Activated naive CD8-positive, alpha-beta T cell treated with anti-CD3 and anti-CD28 coated beads, Interleukin-2, amount 10 ng/mL, durations not matched to agents 7 days and 5 days (primary cell): Measurements from ENCODE around the gene TFR2. TPM values are rescaled to one million over a fixed set of nuclear protein-coding genes. Genes with fewer than 3 reads are reported as not detected.

Experiments
- ATAC-seq: fragments of 150-1000 bp; cut with Tn5 transposase; one replicate; pipeline ENCODE4 v1.10.0; 2021; ENCODE audit warnings: low read depth, moderate library complexity
- POLR2A ChIA-PET: fragments of 350-600 bp; sonication (Branson Sonifier 250); formaldehyde crosslinking; loops from one replicate; lab custom pipeline; 2021; ENCODE audit warnings: antibody characterized with exemption; lab: Charles Lee
- DNase-seq: peaks from one replicate; pipeline ENCODE4 v3.0.0; 2021
- H3K27ac Mint-ChIP-seq: one replicate; pipeline ENCODE4 v1.8.0; 2022; ENCODE audit warnings: mild to moderate bottlenecking, mixed read lengths
- H3K27me3 Mint-ChIP-seq: one replicate; pipeline ENCODE4 v1.8.0; 2022; ENCODE audit warnings: mild to moderate bottlenecking, moderate library complexity, mixed read lengths
- H3K36me3 Mint-ChIP-seq: one replicate; pipeline ENCODE4 v1.8.0; 2021; ENCODE audit warnings: mild to moderate bottlenecking, mixed read lengths
- H3K4me1 Mint-ChIP-seq: one replicate; pipeline ENCODE4 v1.8.0; 2021; ENCODE audit warnings: mixed read lengths
- H3K4me3 Mint-ChIP-seq: one replicate; pipeline ENCODE4 v1.8.0; 2022; ENCODE audit warnings: mild to moderate bottlenecking, moderate library complexity, mixed read lengths
- H3K9me3 Mint-ChIP-seq: one replicate; pipeline ENCODE4 v1.8.0; 2021; ENCODE audit warnings: mixed read lengths
- total RNA-seq, 2 experiments: library from RNA; stranded (reverse); gene quantifications; one replicate each; pipeline ENCODE4 v1.2.3, GENCODE V29; 2021

Gene TFR2
- total RNA-seq, 2 experiments from 2014 or later, result 9.1 to 11.0 TPM

DNA sequence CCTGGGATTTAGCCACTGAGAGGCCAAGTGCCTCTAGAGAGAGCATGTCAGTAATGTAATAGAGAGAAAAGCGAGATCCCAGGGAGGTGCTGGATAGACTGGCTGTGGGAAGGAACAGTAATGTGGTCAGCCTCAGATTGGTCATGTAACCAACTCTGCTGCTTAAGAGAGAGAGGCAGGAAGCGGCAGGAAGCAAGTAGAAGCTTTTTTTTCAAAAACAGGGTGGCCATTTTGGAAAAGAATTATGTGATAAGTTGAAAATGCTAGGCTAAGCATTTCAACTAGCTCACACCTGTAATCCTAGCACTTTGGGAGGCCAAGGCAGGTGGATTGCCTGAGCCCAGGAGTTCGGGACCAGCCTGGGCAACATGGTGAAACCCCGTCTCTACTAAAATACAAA, 42.9 kb downstream of the TFR2 start:
- DNase-seq, result no peak

DNA sequence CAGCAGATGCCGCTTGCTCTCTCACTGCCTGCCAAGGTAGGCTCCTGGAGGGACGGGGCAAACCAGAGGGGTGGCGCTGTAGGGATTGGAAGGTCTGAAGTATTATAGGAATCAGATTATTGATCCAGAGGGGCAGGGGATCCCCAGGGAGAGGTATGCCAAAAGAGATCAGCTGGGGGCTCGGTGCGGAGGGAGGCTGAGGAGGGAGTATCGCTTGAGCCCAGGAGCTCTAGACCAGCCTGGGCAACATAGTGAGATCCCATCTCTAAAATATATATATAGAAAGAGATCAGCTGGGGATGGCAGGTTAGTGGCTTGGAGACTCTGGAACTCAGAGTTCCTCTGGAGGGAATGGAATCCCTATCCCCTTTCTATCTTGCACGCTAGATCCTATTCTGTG, 46.2 kb downstream of the TFR2 start:
- Mint-ChIP-seq H3K36me3 (no peaks in the 10 kb centered on the region), H3K9me3 (no peaks in the 10 kb centered on the region), H3K4me3 (no peak overlapping the region), H3K27me3 (peaks cover 5% of the 10 kb centered on the region), H3K27ac (no peak overlapping the region), H3K4me1 (peaks cover 11% of the 10 kb centered on the region)
- ATAC-seq, result no peak
- POLR2A ChIA-PET, result interaction anchor here (1.4 to 2.2 kb wide), 2 partner anchors 8 to 9 kb away, joined by 6 read pairs; partner anchors contain the start of genes FBXO24 and LRCH4
- DNase-seq, result no peak

More for the DNA sequence above, 42.9 kb downstream of the TFR2 start:
- H3K36me3 Mint-ChIP-seq, result no peaks in the 10 kb centered on the region
- H3K27ac Mint-ChIP-seq, result peak overlapping the region; percentile 49
- no peaks in the 10 kb centered on the region for H3K9me3 Mint-ChIP-seq
- peaks cover 18% of the 10 kb centered on the region for H3K4me1 Mint-ChIP-seq
- ATAC-seq, result peak; percentile 51
- H3K4me3 Mint-ChIP-seq, result peak overlapping the region; percentile 44
- peaks cover 2% of the 10 kb centered on the region for H3K27me3 Mint-ChIP-seq
- POLR2A ChIA-PET, result interaction anchor here (0.7 to 4.0 kb wide), 5 partner anchors 12 to 120 kb away, joined by 3 to 26 read pairs (median 4); partner anchors contain the start of genes FBXO24, LRCH4 and MOSPD3

DNA sequence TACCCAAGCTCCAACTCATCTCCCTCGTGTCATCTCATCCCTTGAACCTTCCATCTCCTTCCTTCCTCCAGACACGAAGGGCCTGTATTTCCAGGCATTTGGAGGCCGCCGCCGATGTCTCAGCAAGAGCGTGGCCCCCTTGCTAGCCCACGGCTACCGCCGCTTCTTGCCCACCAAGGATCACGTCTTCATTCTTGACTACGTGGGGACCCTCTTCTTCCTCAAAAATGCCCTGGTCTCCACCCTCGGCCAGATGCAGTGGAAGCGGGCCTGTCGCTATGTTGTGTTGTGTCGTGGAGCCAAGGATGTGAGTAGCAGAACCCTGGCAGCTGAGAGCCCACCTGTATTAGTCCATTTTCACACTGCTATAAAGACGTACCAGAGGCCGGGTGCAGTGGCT, 49.8 kb downstream of the TFR2 start:
- no peak for ATAC-seq
- no peak overlapping the region for H3K27ac Mint-ChIP-seq

DNA sequence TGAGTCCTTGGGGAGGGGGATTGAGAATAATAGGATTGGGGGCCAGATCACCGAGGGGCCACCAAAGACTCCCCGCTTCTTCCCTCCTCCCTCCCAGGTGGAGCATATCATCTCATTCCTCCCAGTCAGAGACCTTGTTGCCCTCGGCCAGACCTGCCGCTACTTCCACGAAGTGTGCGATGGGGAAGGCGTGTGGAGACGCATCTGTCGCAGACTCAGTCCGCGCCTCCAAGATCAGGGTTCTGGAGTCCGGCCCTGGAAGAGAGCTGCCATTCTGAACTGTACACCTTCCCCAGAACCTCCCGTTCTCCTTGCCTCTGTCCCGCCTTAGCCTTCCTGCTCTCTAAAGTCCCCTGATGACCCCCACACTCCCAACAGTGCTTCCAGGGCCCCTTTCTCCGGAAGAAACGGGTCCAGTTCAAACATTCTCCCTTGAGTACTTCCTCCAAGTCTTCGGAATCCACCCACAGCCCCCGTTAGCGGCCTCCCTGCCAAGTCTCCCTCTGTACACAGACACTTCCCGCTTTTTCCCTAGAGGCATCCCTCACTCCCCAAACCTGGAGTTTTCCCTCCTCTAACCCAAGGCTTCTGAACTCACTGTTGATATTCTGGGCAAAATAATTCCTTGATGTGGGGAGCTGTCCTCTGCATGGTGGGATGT, 51.1 kb downstream of the TFR2 start:
- POLR2A ChIA-PET, result interaction anchor here (0.6 to 7.1 kb wide), 3 partner anchors 23 to 41 kb away, joined by 3 to 73 read pairs (median 5); partner anchors contain the start of gene MOSPD3
- DNase-seq, result no peak
- no peak overlapping the region for H3K4me3 Mint-ChIP-seq
- H3K36me3 Mint-ChIP-seq, result no peaks in the 10 kb centered on the region
- H3K9me3 Mint-ChIP-seq, result no peaks in the 10 kb centered on the region
- H3K27me3 Mint-ChIP-seq, result peaks cover 13% of the 10 kb centered on the region
- peaks cover 10% of the 10 kb centered on the region for H3K4me1 Mint-ChIP-seq
- H3K27ac Mint-ChIP-seq, result no peak overlapping the region
- no peak for ATAC-seq

More for the DNA sequence above, 49.8 kb downstream of the TFR2 start:
- Mint-ChIP-seq H3K4me1 (peaks cover 8% of the 10 kb centered on the region), H3K9me3 (no peaks in the 10 kb centered on the region), H3K36me3 (no peaks in the 10 kb centered on the region), H3K27me3 (peaks cover 13% of the 10 kb centered on the region), H3K4me3 (no peak overlapping the region)
- POLR2A ChIA-PET, result no interaction called here
- no peak for DNase-seq

DNA sequence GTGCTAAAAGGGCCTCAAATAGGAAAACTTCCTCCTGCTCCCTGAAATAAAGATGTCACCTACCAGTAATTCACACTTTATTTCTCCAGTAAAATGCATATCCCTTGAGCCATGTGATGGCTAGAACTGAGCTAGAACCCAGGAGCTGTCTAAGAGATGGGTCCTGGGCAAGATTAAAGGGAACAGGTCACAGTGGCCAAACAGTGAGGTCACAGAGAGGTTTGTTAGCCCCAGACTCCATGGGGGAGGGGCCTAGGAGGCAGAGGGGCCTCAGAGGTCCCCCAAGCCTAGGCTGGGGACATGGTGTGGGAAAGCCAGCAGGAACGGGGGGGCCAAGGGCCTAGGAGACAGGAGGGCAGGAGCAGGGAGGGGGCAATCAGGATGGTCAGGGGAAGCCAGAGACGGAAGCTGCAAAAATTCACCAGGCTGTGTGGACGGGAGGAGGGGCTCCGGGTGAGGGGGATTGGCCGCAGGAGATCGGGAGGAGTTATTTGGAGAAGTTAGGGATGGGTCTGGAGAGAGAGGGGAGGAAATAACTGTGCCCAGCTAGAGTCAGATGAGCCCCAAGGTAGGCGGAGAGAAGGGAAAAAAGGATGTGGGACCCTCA, 51.9 kb downstream of the TFR2 start:
- Mint-ChIP-seq H3K36me3 (no peaks in the 10 kb centered on the region), H3K4me3 (no peak overlapping the region), H3K4me1 (peaks cover 14% of the 10 kb centered on the region), H3K27ac (no peak overlapping the region), H3K9me3 (no peaks in the 10 kb centered on the region), H3K27me3 (peaks cover 11% of the 10 kb centered on the region)
- DNase-seq (no peak), ATAC-seq (no peak)
- POLR2A ChIA-PET, result interaction anchor here (7.1 kb wide), 1 partner anchor 24 kb away, joined by 73 read pairs; the partner anchor contains the start of gene MOSPD3

DNA sequence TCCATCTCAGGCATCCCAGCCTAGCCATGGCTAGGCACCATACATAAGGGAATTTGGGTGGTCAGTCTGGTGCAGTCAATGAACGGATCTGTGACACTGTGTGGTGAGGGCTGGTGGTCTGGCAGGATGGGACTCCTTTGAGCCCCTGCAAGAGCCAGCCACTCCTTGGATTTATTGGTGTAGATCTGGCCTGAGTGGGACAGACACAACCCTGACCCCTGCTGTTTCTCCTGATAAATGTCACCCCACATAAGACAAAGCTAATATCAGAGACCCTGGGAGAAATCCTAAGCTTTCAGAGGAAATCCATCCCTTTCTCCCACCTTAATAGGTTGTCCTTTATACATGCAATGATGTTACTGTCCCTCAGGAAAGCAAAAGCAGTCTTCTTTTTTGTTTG, 52.9 kb downstream of the TFR2 start:
- Mint-ChIP-seq H3K27me3 (peaks cover 11% of the 10 kb centered on the region), H3K4me3 (peak overlapping the region; percentile 61), H3K4me1 (peaks cover 20% of the 10 kb centered on the region), H3K9me3 (no peaks in the 10 kb centered on the region), H3K27ac (no peak overlapping the region), H3K36me3 (peaks cover 4% of the 10 kb centered on the region)
- POLR2A ChIA-PET, result interaction anchor here (0.7 to 7.1 kb wide), 2 partner anchors 25 to 36 kb away, joined by 3 to 73 read pairs; partner anchors contain the start of gene MOSPD3
- no peak for DNase-seq
- no peak for ATAC-seq

DNA sequence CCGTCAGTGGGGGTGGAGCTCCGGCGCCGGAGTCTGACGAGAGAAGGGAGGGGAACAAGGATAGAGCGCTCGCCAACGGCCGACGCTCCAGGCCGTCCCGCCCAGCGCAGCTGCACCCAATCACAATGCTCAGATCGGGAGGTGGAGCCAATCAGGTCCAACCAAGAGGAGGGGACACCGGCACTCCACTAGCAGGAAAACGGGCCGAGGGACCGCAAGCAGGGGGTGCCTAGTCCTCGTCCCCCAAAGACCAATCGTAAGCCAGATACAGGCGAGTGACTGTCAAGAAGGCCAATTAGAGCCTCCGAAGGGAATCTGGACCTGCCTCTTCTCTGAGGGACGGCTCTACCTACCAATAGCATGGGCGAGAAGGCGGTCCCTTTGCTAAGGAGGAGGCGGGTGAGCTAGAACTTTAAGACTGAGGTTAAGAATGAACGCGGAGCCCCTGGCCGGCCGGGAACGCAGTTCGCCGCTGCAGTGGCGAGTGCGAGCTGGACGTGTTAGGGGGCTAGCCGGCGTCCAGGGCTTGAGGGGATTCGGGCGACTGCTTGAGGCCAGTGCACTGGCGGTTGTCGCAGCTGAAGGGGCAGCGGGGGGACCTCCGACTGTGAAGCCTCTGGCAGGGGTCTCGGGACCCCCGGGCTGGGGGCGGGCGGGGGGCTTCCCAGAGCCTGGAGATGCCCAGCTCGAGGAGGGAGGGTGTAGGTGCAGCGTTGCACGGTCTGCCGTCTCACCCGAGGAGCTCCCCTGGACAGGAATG, 54.9 kb downstream of the TFR2 start, which contains the start of gene FBXO24:
Gene FBXO24, plus strand, starts transcription at position 63 of the 760 bp plus-strand sequence. Its CDS starts 298 bp downstream, at position 361.
- Mint-ChIP-seq H3K36me3 (peaks cover 4% of the 10 kb centered on the region), H3K27me3 (peaks cover 11% of the 10 kb centered on the region), H3K27ac (peak within 1 kb of the TSS; percentile 96), H3K4me1 (peaks cover 27% of the 10 kb centered on the region), H3K9me3 (no peaks in the 10 kb centered on the region), H3K4me3 (peak within 1 kb of the TSS; percentile 94)
- POLR2A ChIA-PET, result interaction anchor here (0.6 to 7.1 kb wide), 39 partner anchors 9 to 1178 kb away, joined by 3 to 89 read pairs (median 5); partner anchors contain the start of genes AGFG2, BUD31, GIGYF1 and MEPCE
- ATAC-seq (peak; percentile 83), DNase-seq (peak; percentile 98)

DNA sequence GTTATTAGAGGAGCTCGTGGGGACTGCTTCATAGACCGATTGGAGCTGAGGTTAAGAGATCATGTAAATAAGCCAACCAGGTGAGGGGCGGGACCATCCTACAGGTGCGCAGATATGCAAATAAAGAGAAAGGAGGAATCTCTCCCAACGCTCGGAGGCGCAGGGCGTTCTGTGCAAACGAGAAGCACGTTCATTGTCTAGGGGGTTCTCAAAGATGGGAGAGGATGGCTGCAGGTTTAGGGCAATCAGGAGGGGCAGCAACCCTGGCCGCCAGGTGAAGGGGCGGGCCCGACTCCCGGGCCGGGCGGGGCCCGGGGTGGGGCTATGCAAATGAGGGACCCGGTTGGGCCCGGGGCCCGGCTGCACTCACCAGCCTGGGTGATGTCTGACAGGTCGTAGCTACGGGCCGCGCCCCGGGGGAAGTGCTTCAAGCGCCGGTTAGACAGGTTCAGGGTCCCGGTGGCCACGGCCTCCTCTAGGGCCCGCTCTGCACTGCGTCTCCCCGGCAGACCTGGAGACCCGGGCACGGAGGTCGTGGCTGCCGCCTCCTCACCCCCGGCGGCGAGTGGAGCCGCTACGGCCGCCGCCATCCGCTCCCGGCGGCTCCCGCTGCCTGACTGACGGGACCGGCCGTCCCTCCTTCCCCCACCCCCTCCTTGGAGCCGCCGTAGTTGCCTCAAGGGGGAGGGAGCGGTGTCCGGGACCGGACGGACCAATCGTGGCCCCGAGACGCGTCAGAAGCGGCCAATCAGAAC, 55.7 kb downstream of the TFR2 start, which contains the start of gene LRCH4:
Gene LRCH4, minus strand, starts transcription at position 619 of the 755 bp plus-strand sequence. Its CDS starts 29 bp downstream, at position 590.
- H3K27ac Mint-ChIP-seq, result peak within 1 kb of the TSS; percentile 96
- ATAC-seq (peak; percentile 11), DNase-seq (peak; percentile 81)
- POLR2A ChIA-PET, result interaction anchor here (0.6 to 7.1 kb wide), 42 partner anchors 9 to 1177 kb away, joined by 3 to 89 read pairs (median 5); partner anchors contain the start of genes AGFG2, BUD31, GIGYF1 and GNB2
- no peaks in the 10 kb centered on the region for H3K9me3 Mint-ChIP-seq
- peaks cover 4% of the 10 kb centered on the region for H3K36me3 Mint-ChIP-seq
- H3K4me1 Mint-ChIP-seq, result peaks cover 27% of the 10 kb centered on the region
- peak within 1 kb of the TSS; percentile 94 for H3K4me3 Mint-ChIP-seq
- peaks cover 11% of the 10 kb centered on the region for H3K27me3 Mint-ChIP-seq

DNA sequence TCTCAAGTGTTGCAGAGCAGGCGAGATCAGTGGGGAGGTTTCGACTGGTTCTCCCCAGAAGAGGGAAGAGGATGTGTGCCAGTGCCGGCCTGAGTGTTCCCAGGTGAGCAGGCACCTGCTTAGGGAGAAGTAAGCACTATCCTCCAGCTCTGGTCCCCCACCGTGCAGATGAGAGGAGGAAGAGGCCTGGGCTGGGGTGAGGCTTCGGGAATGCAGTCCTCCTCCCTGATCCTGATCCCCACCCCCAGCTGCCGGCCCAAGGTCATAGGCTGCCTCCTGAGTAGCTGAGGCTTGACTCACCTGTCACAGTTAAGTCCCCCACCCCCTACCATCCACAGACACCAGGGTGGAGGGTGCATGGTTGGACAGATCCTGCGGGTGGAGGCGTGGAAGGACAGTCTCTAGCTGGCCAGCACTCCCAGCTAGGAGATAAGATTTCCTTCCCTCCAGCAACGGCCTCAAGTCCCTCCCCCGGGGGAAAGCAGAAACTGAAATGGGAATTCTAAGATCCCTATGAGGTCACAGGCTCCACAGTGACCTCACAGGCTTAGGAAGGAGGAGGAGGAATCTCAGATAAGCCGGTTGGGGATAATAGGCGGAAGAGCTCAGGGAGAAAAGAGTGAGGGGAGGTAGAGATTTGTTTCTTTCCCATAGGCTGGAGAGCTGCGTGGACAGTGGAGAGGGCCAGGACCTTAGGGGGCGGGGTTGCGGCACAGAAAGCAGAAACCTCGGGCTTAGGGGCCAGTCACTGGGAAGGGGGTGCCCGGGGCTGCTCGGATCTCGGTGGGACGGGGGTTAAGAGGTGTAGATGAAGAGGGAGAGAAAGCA, 56.5 kb downstream of the TFR2 start:
- DNase-seq (peak; percentile 51), ATAC-seq (no peak)
- Mint-ChIP-seq H3K27me3 (peaks cover 6% of the 10 kb centered on the region), H3K4me1 (peaks cover 27% of the 10 kb centered on the region), H3K9me3 (no peaks in the 10 kb centered on the region), H3K27ac (peak overlapping the region; percentile 96), H3K4me3 (peak overlapping the region; percentile 94), H3K36me3 (peaks cover 4% of the 10 kb centered on the region)
- POLR2A ChIA-PET, result interaction anchor here (0.9 to 7.1 kb wide), 21 partner anchors 8 to 1176 kb away, joined by 3 to 89 read pairs (median 11); partner anchors contain the start of genes AGFG2, BUD31, GIGYF1 and GNB2

DNA sequence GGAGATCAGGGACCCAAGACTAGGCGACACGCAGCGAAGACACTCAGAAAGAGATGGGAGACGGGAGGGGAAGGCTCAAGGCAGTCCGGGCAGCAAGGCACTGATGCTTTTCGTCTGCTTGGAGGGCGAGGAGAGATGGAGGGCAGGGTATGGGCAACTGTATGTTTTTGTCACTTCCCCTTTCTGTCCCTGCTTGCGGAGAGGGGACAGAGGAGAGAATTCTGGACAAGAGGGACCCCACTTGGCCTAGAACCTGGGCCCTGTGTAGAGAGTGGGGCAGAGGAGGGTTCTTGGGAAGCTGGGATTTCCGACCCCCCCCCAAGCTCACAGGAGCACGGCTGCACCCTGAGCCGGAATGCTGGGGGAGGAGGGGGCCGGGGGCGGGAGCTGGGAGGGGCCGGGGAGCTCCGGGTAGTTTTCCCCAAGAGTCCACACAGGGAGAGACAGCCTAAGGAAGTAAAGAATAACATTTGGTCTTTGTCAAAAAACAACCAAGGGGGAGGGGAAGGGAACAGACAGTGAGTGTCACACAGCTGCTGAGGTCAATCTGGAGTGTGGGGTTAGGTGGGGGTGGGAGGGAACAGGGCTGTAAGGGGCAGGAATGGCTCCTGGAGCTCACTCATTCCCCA, 57.2 kb downstream of the TFR2 start:
- Mint-ChIP-seq H3K4me1 (peaks cover 27% of the 10 kb centered on the region), H3K27me3 (peaks cover under 1% of the 10 kb centered on the region), H3K36me3 (peaks cover 4% of the 10 kb centered on the region), H3K9me3 (no peaks in the 10 kb centered on the region), H3K4me3 (peak overlapping the region; percentile 94), H3K27ac (peak overlapping the region; percentile 96)
- POLR2A ChIA-PET, result interaction anchor here (0.6 to 7.1 kb wide), 21 partner anchors 12 to 148 kb away, joined by 3 to 89 read pairs (median 5); partner anchors contain the start of genes AGFG2, GIGYF1, GNB2 and MOSPD3
- ATAC-seq, result no peak
- no peak for DNase-seq
